OCI-M1 (cell line): ENCODE data around the gene ITGA1.
"Not testable (repeated sequence)": the region's sequence is repeated elsewhere in the genome, so short reads cannot be mapped to it uniquely, and the experiment has no call there.

ENCODE experiments used
- DNase-seq: peaks from one replicate; lab custom pipeline; 2025; lab: John Stamatoyannopoulos, UW

Gene ITGA1

DNA sequence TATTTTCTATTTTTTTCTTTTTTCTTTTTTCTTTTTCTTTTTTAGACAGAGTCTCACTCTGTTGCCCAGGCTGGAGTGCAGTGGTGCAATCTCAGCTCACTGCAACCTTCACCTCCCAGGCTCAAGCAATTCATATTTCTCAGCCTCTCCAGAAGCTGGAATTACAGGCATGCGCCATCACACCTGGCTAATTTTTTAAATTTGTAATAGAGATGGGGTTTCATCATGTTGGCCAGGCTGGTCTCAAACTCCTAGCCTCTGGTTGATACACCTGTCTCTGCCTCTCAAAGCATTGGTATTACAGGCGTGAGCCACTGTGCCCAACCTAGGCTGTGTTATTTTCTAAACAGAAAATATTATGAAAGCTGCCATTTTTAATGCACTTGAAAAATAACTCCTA is 78.3 kb downstream of the ITGA1 start:
- not testable (repeated sequence) for DNase-seq

DNA sequence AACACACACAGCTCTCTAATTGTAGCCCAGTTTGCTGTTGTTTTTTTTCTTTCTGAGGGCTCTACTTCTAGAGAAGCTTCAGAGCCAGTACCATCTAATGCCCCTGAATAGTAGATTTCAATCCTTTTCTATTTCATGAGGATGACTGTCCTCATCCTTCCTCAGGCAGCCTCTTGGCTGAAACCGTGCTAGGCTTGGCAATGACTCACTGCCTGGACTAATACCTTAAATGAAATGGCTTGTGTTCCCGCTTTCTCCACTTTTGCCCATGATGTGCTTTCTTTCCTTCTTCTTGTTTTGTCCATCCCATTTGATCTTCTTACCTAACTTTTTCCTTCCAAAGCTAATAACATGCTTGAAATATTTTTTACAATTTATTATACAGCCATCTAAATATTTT is 80.1 kb downstream of the ITGA1 start:
- no peak for DNase-seq

DNA sequence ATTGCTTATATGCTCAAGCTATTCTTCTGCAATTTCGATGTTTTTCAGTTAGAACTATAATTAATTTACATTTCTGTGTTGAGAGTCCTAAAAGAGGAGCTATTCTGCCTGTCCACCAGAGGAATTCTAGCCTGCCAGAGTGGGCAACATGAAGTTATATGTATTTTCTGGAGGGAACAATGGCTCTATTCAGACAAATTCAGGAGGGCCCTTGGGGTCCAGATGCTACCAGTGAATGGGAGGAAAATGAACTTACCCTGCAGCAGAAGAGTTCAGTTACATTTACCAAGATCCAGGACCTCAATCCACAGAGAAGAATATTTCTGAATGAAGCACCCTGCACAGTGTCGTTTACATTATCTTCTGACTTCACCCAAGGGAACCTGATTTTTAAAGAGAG is 80.7 kb downstream of the ITGA1 start:
- no peak for DNase-seq

DNA sequence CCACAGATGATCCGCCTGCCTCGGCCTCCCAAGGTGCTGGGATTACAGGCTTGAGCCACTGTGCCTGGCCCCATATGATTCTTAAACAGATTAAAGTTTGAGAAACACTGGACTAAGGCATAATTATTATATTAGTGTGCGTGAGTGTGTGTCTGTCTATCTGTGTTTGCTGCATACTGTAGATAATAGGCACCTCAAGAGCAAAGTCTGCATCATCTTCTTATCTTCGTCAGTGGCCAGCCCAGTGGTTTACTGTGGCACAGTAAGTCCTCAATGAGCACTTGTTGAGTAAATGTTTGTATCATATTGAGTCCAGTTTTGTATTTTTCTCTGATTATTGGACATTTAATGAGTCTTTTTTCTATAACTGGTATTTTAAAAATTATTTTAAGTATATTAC is 81.7 kb downstream of the ITGA1 start:
- DNase-seq, result peak; percentile 92

DNA sequence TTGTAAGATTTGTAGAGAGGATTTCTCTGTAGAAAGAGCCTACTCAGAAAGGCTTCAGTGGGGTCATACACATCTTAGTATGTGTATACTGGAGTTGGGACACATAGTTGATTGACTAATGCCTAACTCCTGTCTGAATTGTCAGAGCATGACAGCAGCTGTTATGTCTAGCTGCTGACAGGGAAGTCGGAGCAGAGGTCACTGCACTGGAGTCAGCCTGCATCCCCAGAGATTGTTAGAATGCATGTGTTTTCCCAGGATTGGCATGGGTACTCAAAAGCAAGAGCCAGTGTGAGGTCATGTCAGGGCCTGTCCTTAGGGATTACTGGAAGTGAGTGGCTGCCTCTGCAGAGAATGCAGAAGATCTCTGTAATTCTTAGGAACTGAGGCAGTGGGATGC is 82.7 kb downstream of the ITGA1 start:
- DNase-seq, result no peak

DNA sequence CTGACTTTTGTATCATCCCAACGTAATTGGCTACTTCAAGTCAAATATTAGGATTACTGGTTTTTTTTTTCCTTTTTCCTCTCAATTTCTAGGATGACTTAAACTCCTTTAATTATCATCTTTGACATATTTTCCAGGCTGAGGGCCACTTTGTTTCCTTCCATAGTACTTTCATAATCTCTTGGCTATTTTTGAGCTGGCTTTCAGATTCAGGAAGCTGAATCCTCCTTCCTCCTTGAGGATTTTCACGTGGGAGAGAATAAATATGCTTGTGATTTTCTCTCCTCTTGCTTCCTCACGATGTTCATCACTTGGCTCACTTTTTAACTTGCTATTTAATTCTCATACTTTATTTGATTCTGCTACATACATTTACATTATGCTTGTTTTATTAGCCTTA is 88.1 kb downstream of the ITGA1 start:
- DNase-seq, result no peak

DNA sequence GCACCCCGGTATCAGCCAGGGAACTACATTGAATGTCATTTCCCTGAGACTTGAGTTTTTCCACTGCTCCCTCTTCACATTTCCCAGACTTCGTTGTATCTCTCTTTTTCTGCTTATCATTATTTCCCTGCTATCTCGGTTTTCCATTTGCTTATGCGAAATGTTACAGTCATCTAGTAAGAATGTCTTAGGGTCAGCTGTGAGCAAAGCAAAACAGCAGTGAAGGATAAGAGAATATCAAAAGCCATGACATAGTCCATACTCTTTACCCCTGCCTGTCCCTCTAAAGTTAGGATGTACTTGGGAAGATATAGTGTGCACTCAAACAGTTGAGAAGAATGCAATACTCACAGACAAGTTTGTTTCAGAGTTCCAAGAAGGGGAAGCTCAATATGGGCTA is 88.7 kb downstream of the ITGA1 start:
- DNase-seq, result no peak

DNA sequence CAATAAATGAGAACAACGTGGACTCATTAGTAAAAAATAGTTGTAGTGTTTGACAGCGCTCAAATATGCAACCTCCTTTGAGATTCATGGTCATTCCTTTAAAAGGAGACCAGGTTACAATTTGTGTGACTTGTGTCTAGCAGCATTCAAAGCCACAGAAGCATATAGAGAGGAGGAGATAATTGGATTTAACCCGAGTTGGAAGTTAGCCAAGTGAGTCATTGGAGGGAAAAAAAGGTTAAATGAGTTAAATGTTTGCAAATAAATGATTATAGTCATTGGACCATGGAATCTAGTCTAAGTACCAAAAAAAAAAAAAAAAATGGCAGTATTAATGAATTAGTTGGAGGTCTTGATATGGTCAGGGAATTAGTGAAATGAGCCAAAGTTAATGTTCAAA is 90.9 kb downstream of the ITGA1 start:
- peak; percentile 61 for DNase-seq

DNA sequence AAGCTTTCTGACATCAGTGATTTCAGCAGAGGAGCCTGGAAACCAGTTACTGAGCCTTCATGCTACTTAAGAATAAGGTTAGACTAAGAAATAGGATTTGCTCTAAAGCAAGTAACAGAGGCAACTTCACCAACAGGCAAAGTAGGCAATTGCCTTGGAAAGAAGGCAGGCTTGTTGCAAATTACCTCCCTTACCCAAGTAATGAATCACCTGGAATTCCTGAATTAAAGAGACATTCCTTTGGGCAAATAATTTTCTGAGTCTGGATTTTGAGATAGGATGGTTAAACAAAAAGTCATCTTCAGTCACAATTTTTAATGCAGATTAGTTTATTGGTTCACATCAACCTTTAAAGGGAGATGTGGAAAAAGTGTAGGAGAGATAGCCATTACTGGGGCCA is 92.8 kb downstream of the ITGA1 start:
- DNase-seq, result no peak

DNA sequence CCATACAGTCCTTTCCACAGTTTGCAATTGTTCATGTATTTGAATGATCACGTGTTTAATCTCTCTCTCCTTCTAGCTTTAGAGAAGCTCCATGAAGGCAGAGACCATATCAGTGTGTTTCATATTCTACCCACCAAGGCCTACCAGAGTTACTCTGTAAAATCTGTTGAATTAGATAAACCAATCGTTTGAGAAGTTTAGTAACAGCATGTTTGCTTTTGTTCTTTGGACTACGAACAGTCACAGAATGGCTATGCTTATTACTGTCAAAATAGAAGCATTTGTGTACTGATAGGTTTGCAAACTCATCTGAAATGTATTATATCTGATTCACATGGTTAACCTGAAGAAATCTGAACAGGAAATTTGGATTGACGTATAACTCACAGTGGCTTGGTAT is 93.8 kb downstream of the ITGA1 start:
- no peak for DNase-seq

DNA sequence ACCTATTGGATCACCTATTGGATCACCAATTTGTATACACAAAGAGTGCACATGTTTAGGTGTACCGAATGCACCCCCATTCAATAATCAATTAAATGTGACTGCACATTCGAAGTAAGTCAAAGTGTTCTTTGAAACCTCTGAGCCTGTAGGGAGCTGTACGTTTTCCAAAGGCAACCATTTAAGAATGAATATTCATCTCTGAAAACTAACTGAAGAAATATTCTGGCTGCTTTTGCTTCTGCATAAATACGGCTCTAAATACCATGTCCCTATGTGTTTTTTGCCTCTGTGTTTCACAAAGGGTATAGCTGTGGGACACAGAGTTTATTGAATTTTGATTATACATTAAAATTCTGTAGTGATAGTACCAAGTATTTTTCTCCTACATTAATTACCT is 95.4 kb downstream of the ITGA1 start:
- no peak for DNase-seq

DNA sequence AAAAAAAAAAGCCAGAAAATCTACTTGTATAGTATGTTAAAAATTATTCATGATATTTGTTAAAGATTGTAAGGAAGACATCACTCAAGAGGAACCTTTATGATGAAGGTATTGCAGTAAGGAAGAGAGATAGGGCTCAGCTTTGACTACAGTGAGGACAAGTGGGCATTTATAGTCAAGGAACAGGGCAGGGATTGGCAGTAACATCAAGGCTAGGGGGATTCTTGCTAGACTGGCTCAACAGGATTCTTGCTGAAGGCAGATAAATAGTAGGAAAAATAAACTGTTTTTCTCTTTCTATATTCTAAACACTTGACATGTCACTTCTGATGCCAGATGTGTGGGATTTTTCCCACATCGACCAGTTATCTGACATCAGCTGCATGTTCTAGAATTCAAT is 96.7 kb downstream of the ITGA1 start:
- no peak for DNase-seq

DNA sequence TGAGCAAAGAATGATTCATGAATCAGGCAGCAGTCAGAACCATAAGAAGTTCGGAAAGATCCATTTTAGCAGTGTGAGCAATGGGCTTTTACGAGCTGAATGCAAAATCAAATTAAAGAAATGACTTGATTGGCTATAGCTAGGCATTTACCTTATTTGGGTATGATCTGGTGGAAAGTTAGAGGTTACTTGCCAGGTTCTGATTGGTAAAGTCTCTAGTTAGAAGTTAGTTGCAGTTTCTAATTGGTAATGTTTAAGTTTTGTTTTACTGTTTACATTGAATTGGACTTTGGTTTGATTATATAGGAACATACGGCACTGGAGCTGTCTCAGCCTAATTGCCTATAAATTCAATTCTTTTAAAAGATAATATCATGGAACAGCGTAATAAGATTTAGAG is 97.9 kb downstream of the ITGA1 start:
- no peak for DNase-seq

DNA sequence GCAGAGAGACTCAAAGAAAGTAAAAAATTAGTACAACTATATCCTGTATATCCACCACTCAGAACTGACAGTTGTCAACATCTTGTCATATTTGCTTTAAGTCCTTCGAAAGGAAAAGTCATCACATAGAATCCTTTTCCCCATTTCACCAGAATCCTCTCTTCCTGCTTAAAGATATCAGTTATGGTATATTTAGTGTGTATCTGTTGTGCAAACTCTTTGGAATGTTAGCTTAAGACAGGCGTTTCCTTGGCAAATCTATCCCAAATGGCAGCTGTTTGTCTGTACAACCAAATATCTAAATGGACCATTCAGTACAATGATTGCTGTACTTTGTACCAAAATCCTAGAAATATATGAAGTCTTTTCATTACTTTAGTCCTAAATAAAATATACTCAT is 98.5 kb downstream of the ITGA1 start:
- no peak for DNase-seq

DNA sequence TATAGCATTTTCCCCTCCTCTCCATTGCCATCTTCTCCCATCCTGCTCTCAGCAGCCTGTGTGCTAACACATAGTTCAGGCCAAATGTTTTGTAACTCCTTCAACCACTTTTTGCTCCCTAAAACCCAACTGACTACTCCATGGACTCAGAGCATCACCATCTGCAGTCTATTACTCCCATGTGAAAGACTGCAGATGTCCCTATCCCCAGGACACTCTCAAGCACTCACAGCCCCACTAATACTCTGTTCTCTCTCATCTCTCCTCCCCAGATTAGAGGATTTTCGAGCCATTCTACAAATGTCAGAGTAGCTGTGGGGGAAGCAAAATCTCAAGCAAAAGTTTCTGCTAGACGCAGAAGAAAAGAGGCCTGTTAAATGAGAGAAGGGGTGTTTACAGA is 99.3 kb downstream of the ITGA1 start:
- no peak for DNase-seq

DNA sequence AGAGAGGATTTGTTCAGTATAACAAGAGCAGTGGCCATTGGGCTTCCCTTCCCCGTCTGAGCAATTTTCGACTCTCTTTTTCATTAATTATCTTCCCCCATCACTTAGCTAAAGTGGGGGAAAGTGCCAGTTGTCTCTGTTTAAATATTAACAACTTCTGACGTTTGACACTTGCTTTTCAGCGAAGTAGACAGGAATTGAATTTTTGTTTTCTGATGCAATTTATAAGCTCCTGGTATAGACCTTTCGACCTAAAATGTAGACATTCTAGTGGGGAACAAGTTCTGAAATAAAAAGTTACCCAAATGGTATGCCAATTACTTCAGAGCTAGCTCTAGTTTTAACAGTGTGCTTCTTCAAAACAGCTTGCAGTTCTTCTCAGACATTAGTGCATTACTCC is 100.6 kb downstream of the ITGA1 start:
- DNase-seq, result no peak

DNA sequence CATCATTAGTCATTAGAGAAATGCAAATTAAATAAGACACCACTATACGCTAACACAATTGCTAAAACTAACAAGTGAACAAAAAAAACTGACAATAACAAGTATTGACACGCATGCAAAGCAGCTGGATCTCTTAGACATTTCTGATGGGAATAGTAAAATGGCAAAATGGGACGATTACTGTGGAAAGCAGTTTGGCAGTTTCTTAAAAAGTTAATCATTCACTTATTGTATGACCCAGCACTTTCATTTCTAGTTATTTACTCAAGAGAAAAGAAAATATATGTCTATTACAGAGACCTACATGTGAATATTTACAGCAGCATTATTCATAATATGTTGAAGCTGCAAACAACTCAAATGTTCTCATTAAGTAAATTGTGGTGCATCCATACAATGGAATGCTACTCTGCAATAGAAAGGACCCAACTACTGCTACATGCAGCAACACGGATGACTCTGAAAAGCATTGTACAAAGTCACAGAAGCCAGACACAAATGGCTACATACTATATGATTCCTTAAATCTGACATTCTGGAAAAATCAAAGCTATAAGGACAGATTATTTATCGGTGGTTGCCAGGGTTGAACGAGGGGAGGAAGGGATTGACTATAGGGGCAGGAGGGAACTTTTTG is 104.6 kb downstream of the ITGA1 start:
- no peak for DNase-seq

DNA sequence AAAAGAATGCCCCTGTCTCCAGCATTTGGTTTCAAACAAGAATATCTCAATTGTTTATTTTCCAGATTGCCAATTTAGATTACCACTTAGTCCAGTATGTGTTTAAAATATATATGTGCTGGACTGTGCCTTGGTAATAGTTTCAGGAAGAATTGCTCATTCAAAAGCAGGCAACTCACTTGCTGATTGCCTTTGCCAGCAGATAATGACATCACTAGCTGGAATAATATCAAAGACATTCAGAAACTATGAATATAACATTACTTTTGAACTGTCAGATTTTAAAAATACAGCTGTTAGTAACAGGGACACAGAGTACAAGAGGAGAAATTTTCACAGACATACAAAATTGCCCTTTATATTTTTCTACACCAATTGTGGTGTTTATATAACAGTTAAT is 105.4 kb downstream of the ITGA1 start:
- no peak for DNase-seq

DNA sequence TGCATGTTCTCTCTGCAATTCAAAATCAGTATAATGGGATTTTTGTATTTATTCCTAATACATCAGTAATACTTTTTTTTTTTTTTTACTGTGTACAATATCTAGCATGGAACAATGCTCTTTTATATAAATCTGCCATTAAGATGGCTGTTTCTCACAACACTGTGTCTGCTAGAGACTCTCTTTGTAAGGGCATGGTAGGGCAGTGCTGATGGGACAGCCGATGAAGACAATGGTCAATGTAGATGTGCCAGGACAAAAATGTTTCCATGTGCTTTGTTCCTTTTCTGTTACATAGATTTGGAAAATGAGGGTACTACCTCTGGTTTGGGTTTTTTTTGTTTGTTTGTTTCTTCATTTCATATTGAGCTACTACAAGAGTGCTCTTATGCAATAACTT is 106.1 kb downstream of the ITGA1 start:
- DNase-seq, result no peak

DNA sequence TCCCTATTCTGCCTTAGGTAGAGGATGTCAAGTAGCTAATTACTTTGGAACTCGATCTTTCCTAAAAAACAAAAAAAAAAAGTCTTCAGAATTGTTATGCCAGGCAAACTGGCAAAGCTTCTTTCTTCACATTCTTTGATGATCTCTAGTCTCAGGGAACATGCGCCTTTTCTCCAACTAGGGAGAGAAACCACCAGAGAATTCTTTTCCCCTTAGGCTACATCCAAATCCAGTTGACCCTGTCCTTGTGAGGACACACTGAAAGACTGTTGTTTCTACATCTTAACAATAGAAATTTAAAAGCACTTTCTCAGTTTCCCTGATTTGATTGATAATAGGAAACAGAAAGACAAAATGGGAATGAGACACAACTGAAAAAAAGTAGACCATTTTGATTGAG is 106.7 kb downstream of the ITGA1 start:
- no peak for DNase-seq

DNA sequence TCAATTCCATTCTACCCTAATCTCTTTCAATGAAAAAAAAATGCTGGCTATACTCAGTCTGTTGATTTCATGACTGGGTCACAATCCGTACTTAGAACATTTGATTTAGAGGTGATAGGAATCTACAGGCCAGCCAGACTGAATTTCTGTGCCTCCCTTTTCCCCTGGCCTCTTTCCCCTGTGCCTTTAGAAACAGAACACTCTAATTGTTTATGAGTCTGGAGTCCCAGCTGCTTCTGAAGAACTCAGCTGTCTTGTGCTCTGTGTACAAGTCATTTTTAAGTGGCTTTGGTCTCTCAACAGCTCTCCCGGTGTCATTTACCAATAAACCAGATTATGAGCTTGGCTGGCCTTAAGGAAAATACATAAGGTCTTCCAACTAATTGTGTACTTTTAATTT is 107.4 kb downstream of the ITGA1 start:
- DNase-seq, result no peak

DNA sequence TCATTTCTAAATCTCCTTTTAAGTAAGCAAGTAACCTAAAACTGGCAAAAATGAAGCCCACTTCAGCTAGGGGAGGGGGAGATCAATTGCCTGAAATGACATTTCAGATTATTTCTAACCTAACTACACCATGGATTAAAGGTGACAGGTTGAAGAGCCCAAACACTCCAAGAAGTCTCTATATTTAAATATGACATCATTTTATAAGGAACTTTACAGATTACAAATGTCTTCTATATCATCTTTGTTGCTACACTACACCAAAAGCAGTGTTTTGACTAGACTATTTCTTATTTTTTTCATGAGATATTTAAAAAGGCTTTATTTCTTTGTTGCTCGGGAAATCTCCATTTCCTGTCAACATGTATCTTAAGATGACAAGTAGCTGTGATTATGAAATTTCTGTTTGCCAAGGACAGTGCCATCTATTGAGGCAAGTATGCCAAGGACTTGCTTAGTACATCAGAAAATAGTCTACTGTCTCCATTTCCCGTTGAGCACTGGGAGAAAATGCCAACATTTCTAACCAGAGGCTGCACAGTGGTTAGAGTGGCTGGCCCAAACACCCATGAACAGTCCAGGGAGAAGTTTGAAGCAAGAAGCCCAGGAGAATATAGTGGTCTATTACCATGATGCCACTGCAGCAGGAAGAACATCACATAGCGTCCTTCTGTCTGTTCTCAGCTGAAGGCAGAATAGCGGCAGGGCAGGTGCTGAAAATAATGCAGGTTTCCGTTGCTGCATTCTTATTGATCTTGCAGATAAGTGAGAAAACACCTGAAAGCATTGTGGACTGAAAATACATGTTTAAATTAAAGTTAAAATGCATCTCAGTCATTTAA is 108.1 kb downstream of the ITGA1 start:
- no peak for DNase-seq

DNA sequence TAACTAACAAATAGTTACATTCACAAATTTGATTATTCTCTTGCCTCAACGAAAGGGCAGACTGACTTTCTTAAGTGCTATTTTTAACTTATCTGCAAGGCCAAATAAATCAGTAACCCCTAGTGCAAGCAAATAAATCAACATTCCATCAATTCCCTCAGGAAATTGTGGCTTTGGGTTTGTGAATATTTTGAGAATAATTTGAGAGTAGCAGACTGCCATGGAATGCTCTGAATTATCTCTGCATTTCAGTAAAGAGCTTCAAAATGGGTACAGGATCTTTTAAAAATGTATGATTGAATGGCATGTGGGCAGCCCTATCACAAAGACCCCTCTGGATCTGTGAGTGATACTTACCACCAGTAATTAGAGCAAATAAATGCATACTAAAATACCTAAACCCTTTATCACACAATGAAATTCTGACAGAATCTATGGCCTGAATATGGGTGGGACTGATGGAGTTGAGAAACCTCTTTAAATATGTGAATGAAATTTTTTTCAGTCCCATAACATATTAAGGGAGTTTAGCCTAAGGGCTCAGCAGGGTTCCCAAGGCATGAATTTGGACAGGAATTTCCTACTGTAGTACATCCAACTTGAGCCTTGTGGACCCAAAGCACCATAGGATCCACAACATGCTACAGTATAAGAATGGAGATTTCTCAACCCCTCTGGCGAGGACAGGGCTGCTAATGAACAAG is 109.0 kb downstream of the ITGA1 start:
- DNase-seq, result no peak
